Ramos (cell line): ENCODE data around the gene TF.

Source experiments
- in situ Hi-C: fragments of 300-500 bp; cut with MboI; formaldehyde crosslinking; loops from one replicate; pipeline ENCODE4 v1.14.3; 2022; ENCODE audit warnings: low sequenced_read_pairs; ENCODE audit not compliant: unreplicated experiment

TF gene

GRCh38 chr3:133803469-133803868 is 57.3 kb downstream of the TF start:
- in situ Hi-C loops, result loop anchor here (25.0 kb wide), 1 partner anchor 366 kb away; no protein-coding TSS in a partner anchor

- in situ Hi-C loops, result loop anchor here (25.0 kb wide), 1 partner anchor 368 kb away; no protein-coding TSS in a partner anchor
Measured at GRCh38 chr3:133804896-133805295, 58.7 kb downstream of the TF start.

GRCh38 chr3:133805384-133805701 is 59.1 kb downstream of the TF start:
- in situ Hi-C loops, result loop anchor here (25.0 kb wide), 1 partner anchor 368 kb away; no protein-coding TSS in a partner anchor

- in situ Hi-C loops, result loop anchor here (25.0 kb wide), 1 partner anchor 369 kb away; no protein-coding TSS in a partner anchor
Measured at GRCh38 chr3:133805702-133806475, 59.7 kb downstream of the TF start, which contains the start of gene SRPRB. Gene SRPRB (plus strand): TSS chr3:133805815. CDS start chr3:133805849, 34 bp downstream.

GRCh38 chr3:133812872-133813271 is 66.7 kb downstream of the TF start:
- in situ Hi-C loops, result loop anchor here (25.0 kb wide), 1 partner anchor 376 kb away; no protein-coding TSS in a partner anchor

GRCh38 chr3:133815386-133815785 is 69.2 kb downstream of the TF start:
- in situ Hi-C loops, result loop anchor here (25.0 kb wide), 1 partner anchor 378 kb away; no protein-coding TSS in a partner anchor

- in situ Hi-C loops, result loop anchor here (25.0 kb wide), 1 partner anchor 383 kb away; no protein-coding TSS in a partner anchor
Measured at GRCh38 chr3:133820129-133820528, 73.9 kb downstream of the TF start.

GRCh38 chr3:133820889-133821675 is 74.9 kb downstream of the TF start:
- in situ Hi-C loops, result loop anchor here (25.0 kb wide), 1 partner anchor 384 kb away; no protein-coding TSS in a partner anchor

GRCh38 chr3:133821767-133822638 is 75.8 kb downstream of the TF start:
- in situ Hi-C loops, result loop anchor here (25.0 kb wide), 1 partner anchor 385 kb away; no protein-coding TSS in a partner anchor

- in situ Hi-C loops, result loop anchor here (25.0 kb wide), 1 partner anchor 388 kb away; no protein-coding TSS in a partner anchor
Measured at GRCh38 chr3:133824961-133825485, 78.8 kb downstream of the TF start.

- in situ Hi-C loops, result no loop called here
Measured at GRCh38 chr3:133825969-133826727, 80.0 kb downstream of the TF start.

GRCh38 chr3:133827136-133827535 is 80.9 kb downstream of the TF start:
- in situ Hi-C loops, result no loop called here

- in situ Hi-C loops, result no loop called here
Measured at GRCh38 chr3:133827684-133828083, 81.5 kb downstream of the TF start.

- in situ Hi-C loops, result no loop called here
Measured at GRCh38 chr3:133828576-133829309, 82.5 kb downstream of the TF start.

- in situ Hi-C loops, result no loop called here
Measured at GRCh38 chr3:133829310-133829707, 83.1 kb downstream of the TF start.

GRCh38 chr3:133830071-133830470 is 83.9 kb downstream of the TF start:
- in situ Hi-C loops, result no loop called here

GRCh38 chr3:133831966-133832801 is 86.0 kb downstream of the TF start:
- in situ Hi-C loops, result no loop called here
